Ramos (cell line): ENCODE results near the gene ERBIN.
"Not testable (repeated sequence)": the region's sequence is repeated elsewhere in the genome, so short reads cannot be mapped to it uniquely, and the experiment has no call there.

Experiments used
- in situ Hi-C: fragments of 300-500 bp; cut with MboI; formaldehyde crosslinking; loops from one replicate; pipeline ENCODE4 v1.14.3; 2022; ENCODE audit warnings: low sequenced_read_pairs; ENCODE audit not compliant: unreplicated experiment

The ERBIN gene

GRCh38 chr5:65926276-65926783, at the start of gene ERBIN:
ERBIN (plus strand) TSS chr5:65926575; CDS start chr5:65992719, 66,144 bp downstream.
- in situ Hi-C loops, result loop anchor here (10.0 kb wide), 1 partner anchor 218 kb away; the partner anchor contains the start of gene SREK1

- in situ Hi-C loops, result no loop called here
These were observed 49.4 kb upstream of the ERBIN start for GRCh38 chr5:65876970-65877369.

- in situ Hi-C loops, result not testable (repeated sequence)
These were observed 46.6 kb upstream of the ERBIN start for GRCh38 chr5:65879668-65880256.

GRCh38 chr5:65880496-65881072, 45.8 kb upstream of the ERBIN start:
- in situ Hi-C loops, result no loop called here

- in situ Hi-C loops, result no loop called here
These were observed 44.1 kb upstream of the ERBIN start for GRCh38 chr5:65882278-65882677.

GRCh38 chr5:65883461-65883860, 42.9 kb upstream of the ERBIN start:
- in situ Hi-C loops, result no loop called here

GRCh38 chr5:65886387-65886786, 40.0 kb upstream of the ERBIN start:
- in situ Hi-C loops, result no loop called here

- in situ Hi-C loops, result not testable (repeated sequence)
These were observed 34.4 kb upstream of the ERBIN start for GRCh38 chr5:65892024-65892423.

GRCh38 chr5:65892801-65893200, 33.6 kb upstream of the ERBIN start:
- in situ Hi-C loops, result no loop called here

GRCh38 chr5:65893749-65894430, 32.5 kb upstream of the ERBIN start:
- in situ Hi-C loops, result no loop called here

GRCh38 chr5:65895891-65896290, 30.5 kb upstream of the ERBIN start:
- in situ Hi-C loops, result no loop called here

GRCh38 chr5:65900746-65901145, 25.6 kb upstream of the ERBIN start:
- in situ Hi-C loops, result no loop called here

GRCh38 chr5:65902104-65902503, 24.3 kb upstream of the ERBIN start:
- in situ Hi-C loops, result no loop called here

- in situ Hi-C loops, result no loop called here
These were observed 22.8 kb upstream of the ERBIN start for GRCh38 chr5:65903581-65903980.

GRCh38 chr5:65906256-65906655, 20.1 kb upstream of the ERBIN start:
- in situ Hi-C loops, result no loop called here

- in situ Hi-C loops, result no loop called here
These were observed 19.2 kb upstream of the ERBIN start for GRCh38 chr5:65907135-65907534.

GRCh38 chr5:65910711-65911110, 15.7 kb upstream of the ERBIN start:
- in situ Hi-C loops, result no loop called here

GRCh38 chr5:65912311-65912710, 14.1 kb upstream of the ERBIN start:
- in situ Hi-C loops, result no loop called here

GRCh38 chr5:65913519-65913918, 12.9 kb upstream of the ERBIN start:
- in situ Hi-C loops, result no loop called here

- in situ Hi-C loops, result no loop called here
These were observed 11.7 kb upstream of the ERBIN start for GRCh38 chr5:65914641-65915196.

- in situ Hi-C loops, result not testable (repeated sequence)
These were observed 10.7 kb upstream of the ERBIN start for GRCh38 chr5:65915661-65916060.
